CD14-positive monocyte (primary cell): ENCODE results near the gene EPHA7. TPM values are rescaled to one million over a fixed set of nuclear protein-coding genes. Genes with fewer than 3 reads are reported as not detected.

Experiments
- DNase-seq, 3 donors: peaks; one replicate each; pipeline ENCODE4 v3.0.0-alpha.2; 2011 to 2022
- H2AFZ ChIP-seq: 2 replicates; pipeline ENCODE4 v1.6.0; 2012; ENCODE audit warnings: mild to moderate bottlenecking, low read depth, low read length, inconsistent platforms; ENCODE audit not compliant: insufficient read depth, poor library complexity, severe bottlenecking
- H3K27ac ChIP-seq, 2 donors: 1 replicate in 1 of 2; 2 replicates in 1 of 2; pipeline ENCODE4 v1.5.1; 2012 to 2013; ENCODE audit warnings: low read length in 2 of 2, control low read depth in 1 of 2, inconsistent platforms in 1 of 2, low read depth in 1 of 2, mild to moderate bottlenecking in 1 of 2
- H3K27me3 ChIP-seq, 2 donors: one replicate each; pipeline versions ENCODE4 v1.6.0 to v1.6.1; 2011 to 2013; ENCODE audit warnings: low read length in 2 of 2; ENCODE audit not compliant: control insufficient read depth in 2 of 2, insufficient read depth in 2 of 2
- H3K36me3 ChIP-seq, 2 donors: replicated peaks in 1 of 2; 1 replicate in 1 of 2; 2 replicates in 1 of 2; pipeline versions ENCODE4 v1.5.1 to v1.6.1; 2012 to 2013; ENCODE audit warnings: low read length in 2 of 2, control low read depth in 1 of 2, inconsistent platforms in 1 of 2, mild to moderate bottlenecking in 1 of 2; ENCODE audit not compliant: insufficient read depth in 2 of 2, control insufficient read depth in 1 of 2
- H3K4me1 ChIP-seq, 2 donors: 1 replicate in 1 of 2; 2 replicates in 1 of 2; pipeline versions ENCODE4 v1.5.1 to v1.6.1; 2012 to 2013; ENCODE audit warnings: low read length in 2 of 2, control low read depth in 1 of 2, inconsistent platforms in 1 of 2, mild to moderate bottlenecking in 1 of 2, moderate library complexity in 1 of 2; ENCODE audit not compliant: insufficient read depth in 2 of 2, control insufficient read depth in 1 of 2
- H3K4me2 ChIP-seq: replicated peaks from 2 replicates; pipeline ENCODE3; 2012; ENCODE audit warnings: low read length, moderate library complexity, mild to moderate bottlenecking; ENCODE audit not compliant: poor library complexity, severe bottlenecking; ENCODE audit errors: extremely low read depth
- H3K4me3 ChIP-seq, 3 experiments: fragments of 200-600 bp in 1 of 3; sonication (generic) in 1 of 3; replicated peaks in 1 of 3; 1 replicate in 2 of 3; 2 replicates in 1 of 3; pipeline ENCODE4 v1.5.1; 2011 to 2013; ENCODE audit warnings: low read length in 3 of 3, mild to moderate bottlenecking in 3 of 3, control low read depth in 2 of 3, low read depth in 2 of 3, inconsistent platforms in 1 of 3, moderate library complexity in 1 of 3
- H3K79me2 ChIP-seq: 2 replicates; pipeline ENCODE4 v1.6.0; 2012; ENCODE audit warnings: mild to moderate bottlenecking, control low read depth, inconsistent platforms, low read length, moderate library complexity; ENCODE audit not compliant: insufficient read depth
- H3K9ac ChIP-seq: 2 replicates; pipeline ENCODE4 v1.6.0; 2017; ENCODE audit warnings: low read length, mild to moderate bottlenecking; ENCODE audit not compliant: insufficient read depth, poor library complexity, severe bottlenecking
- H3K9me3 ChIP-seq, 2 donors: replicated peaks in 1 of 2; 1 replicate in 1 of 2; 2 replicates in 1 of 2; pipeline versions ENCODE4 v1.5.1 to v1.6.1; 2012 to 2013; ENCODE audit warnings: low read length in 2 of 2, control low read depth in 1 of 2; ENCODE audit not compliant: control insufficient read depth in 1 of 2, insufficient read depth in 1 of 2
- H4K20me1 ChIP-seq: 2 replicates; pipeline ENCODE4 v1.6.0; 2012; ENCODE audit warnings: mild to moderate bottlenecking, low read length, control low read depth, moderate library complexity; ENCODE audit not compliant: insufficient read depth
- H3K27ac Mint-ChIP-seq, 7 donors: one replicate each; pipeline ENCODE4 v1.8.0; 2020; ENCODE audit warnings: mild to moderate bottlenecking in 7 of 7, mixed read lengths in 7 of 7, moderate library complexity in 6 of 7, inconsistent platforms in 2 of 7
- H3K27me3 Mint-ChIP-seq, 3 donors: one replicate each; pipeline ENCODE4 v1.8.0; 2021 to 2022; ENCODE audit warnings: low read depth in 3 of 3, mild to moderate bottlenecking in 3 of 3, mixed read lengths in 3 of 3, moderate library complexity in 3 of 3, inconsistent platforms in 1 of 3
- H3K36me3 Mint-ChIP-seq, 2 donors: one replicate each; pipeline ENCODE4 v1.8.0; 2020; ENCODE audit warnings: mixed read lengths in 2 of 2, inconsistent platforms in 1 of 2, mild to moderate bottlenecking in 1 of 2
- H3K4me1 Mint-ChIP-seq: one replicate; pipeline ENCODE4 v1.8.0; 2020; ENCODE audit warnings: mild to moderate bottlenecking, mixed read lengths
- H3K4me3 Mint-ChIP-seq, 2 donors: one replicate each; pipeline ENCODE4 v1.8.0; 2020; ENCODE audit warnings: mild to moderate bottlenecking in 2 of 2, mixed read lengths in 2 of 2, moderate library complexity in 1 of 2
- H3K9me3 Mint-ChIP-seq, 7 donors: one replicate each; pipeline ENCODE4 v1.8.0; 2020 to 2022; ENCODE audit warnings: mixed read lengths in 7 of 7, mild to moderate bottlenecking in 6 of 7, moderate library complexity in 6 of 7, inconsistent platforms in 2 of 7
- WGBS: methylation state at CpG from one replicate; pipeline ENCODE4 v1.1.5; 2013; ENCODE audit warnings: missing lambda C conversion rate; ENCODE audit not compliant: insufficient coverage; 5-methylcytosine and 5-hydroxymethylcytosine counted together
- intact Hi-C, 2 donors: fragments of 100-400 bp; cut with micrococcal nuclease; formaldehyde crosslinking; loops; one replicate each; pipeline versions ENCODE4 v1.15.0 to v1.15.1; 2023
- polyA plus RNA-seq, 3 donors: library from polyadenylated mRNA; depleted of rRNA in 1 of 3; unstranded in 2 of 3; stranded (reverse) in 1 of 3; fragments of 300-500 nt in 2 of 3; fragments of >200 nt in 1 of 3; fragmentation: Illumina TruSeq in 2 of 3; gene quantifications; 1 replicate in 2 of 3; 2 replicates in 1 of 3; pipeline ENCODE4 v1.2.3, GENCODE V29; 2012 to 2021
- TF ChIP-seq, protein P1 (sequence below): fragments of 200-600 bp; IDR thresholded peaks from one replicate; pipeline ENCODE4 v1.8.0; 2022; ENCODE audit warnings: antibody characterized with exemption, mild to moderate bottlenecking

The EPHA7 gene
- polyA plus RNA-seq, 3 donors, result not detected

DNA sequence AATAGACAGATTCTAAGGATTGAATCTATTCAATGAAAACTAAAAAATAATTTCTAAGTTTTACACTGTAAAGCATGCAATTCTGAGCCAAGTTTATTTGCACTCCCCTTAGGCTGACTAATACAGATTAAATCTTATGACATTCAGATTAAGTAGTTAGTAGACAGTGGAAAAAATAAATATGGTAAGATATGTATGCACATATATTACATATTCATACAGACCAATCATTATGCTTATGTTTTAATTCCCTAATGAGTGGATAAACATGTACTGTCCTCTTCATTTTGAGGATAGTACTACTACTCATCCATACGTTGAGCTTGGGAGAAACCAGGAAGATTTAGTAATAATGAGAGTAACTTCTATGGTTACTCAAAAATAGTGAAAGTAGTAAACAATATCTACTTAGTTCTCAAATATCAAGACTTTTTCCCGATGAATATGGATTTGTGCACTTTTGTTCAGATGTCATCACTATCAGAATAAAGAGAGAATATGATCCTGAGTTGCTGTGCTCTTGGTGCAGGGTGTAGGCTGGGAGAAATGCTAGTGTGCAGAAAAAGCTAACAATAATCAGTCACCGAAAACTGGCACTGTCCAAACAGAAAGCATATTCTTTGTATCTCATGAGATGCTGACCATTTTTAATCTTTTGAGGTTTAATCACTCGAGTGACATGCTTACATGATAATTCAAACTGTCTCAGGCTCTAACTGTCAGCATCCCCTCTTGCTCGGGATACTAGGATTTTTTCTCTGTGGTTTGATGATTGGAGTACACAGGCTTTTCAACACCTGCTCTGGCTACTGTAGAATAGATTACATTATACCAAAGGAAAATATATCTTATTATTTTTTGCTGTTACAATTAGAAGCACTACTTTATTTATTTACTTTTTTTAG lies 111.6 kb downstream of the EPHA7 start:
- Mint-ChIP-seq H3K4me1 (no peaks in the 10 kb centered on the region), H3K4me3 (no peak overlapping the region), H3K36me3 (no peaks in the 10 kb centered on the region), H3K27me3 (peaks cover 0 to 2% (median under 1%) of the 10 kb centered on the region in 3 donors), H3K9me3 (peaks cover 0 to 6% (median 0%) of the 10 kb centered on the region in 7 donors), H3K27ac (no peak overlapping the region)
- WGBS, result no CpG with 5 or more reads among the region's 5 CpGs
- TF ChIP-seq, protein P1, sequence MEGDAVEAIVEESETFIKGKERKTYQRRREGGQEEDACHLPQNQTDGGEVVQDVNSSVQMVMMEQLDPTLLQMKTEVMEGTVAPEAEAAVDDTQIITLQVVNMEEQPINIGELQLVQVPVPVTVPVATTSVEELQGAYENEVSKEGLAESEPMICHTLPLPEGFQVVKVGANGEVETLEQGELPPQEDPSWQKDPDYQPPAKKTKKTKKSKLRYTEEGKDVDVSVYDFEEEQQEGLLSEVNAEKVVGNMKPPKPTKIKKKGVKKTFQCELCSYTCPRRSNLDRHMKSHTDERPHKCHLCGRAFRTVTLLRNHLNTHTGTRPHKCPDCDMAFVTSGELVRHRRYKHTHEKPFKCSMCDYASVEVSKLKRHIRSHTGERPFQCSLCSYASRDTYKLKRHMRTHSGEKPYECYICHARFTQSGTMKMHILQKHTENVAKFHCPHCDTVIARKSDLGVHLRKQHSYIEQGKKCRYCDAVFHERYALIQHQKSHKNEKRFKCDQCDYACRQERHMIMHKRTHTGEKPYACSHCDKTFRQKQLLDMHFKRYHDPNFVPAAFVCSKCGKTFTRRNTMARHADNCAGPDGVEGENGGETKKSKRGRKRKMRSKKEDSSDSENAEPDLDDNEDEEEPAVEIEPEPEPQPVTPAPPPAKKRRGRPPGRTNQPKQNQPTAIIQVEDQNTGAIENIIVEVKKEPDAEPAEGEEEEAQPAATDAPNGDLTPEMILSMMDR, result no peak
- H3K27ac ChIP-seq, result no peak overlapping the region
- no peaks in the 10 kb centered on the region for H3K27me3 ChIP-seq
- H3K36me3 ChIP-seq, result no peaks in the 10 kb centered on the region
- H4K20me1 ChIP-seq, result no peaks in the 10 kb centered on the region
- intact Hi-C loops, result no loop called here
- H3K79me2 ChIP-seq, result no peaks in the 10 kb centered on the region
- no peak for DNase-seq
- no peak overlapping the region for H2AFZ ChIP-seq
- no peaks in the 10 kb centered on the region for H3K9me3 ChIP-seq
- H3K4me1 ChIP-seq, result no peaks in the 10 kb centered on the region
- H3K4me3 ChIP-seq, result no peak overlapping the region
- H3K4me2 ChIP-seq, result no peak overlapping the region
- H3K9ac ChIP-seq, result no peak overlapping the region

DNA sequence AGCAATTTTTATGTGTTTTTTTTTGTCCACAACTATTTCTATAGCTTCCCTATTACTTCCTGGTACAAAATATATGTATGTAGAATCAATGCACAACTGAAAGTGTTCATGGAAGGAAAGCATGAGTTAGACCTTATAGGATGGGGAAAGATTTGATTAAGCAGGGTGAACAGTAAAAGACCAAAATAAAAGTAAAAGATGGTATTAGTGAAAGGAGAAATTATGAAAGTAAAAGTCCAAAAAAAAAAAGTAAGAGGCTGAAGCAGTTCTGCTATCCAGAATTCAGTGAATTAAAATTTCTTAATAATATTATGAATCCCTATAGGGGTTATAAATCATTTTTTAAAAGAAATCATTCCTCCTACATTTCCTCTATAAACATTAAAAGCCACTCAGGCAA lies 114.3 kb downstream of the EPHA7 start:
- Histone ChIP-seq H4K20me1 (no peaks in the 10 kb centered on the region), H3K4me3 (no peak overlapping the region), H3K4me2 (no peak overlapping the region), H3K27ac (no peak overlapping the region), H3K9me3 (no peaks in the 10 kb centered on the region), H3K4me1 (no peaks in the 10 kb centered on the region), H3K79me2 (no peaks in the 10 kb centered on the region), H2AFZ (no peak overlapping the region), H3K36me3 (no peaks in the 10 kb centered on the region), H3K9ac (no peak overlapping the region), H3K27me3 (no peaks in the 10 kb centered on the region)
- no peak for DNase-seq
- TF ChIP-seq, protein P1, result no peak
- H3K27me3 Mint-ChIP-seq, result peaks cover 0 to 1% (median 0%) of the 10 kb centered on the region in 3 donors
- intact Hi-C loops, result no loop called here
- no peak overlapping the region for H3K4me3 Mint-ChIP-seq
- no peak overlapping the region for H3K27ac Mint-ChIP-seq
- peaks cover 0 to 2% (median 0%) of the 10 kb centered on the region in 7 donors for H3K9me3 Mint-ChIP-seq
- H3K4me1 Mint-ChIP-seq, result no peaks in the 10 kb centered on the region
- H3K36me3 Mint-ChIP-seq, result no peaks in the 10 kb centered on the region
